K562 (cell line): ENCODE measurements around the gene FANK1. TPM values are rescaled to one million over a fixed set of nuclear protein-coding genes. Genes with fewer than 3 reads are reported as not detected.

Source experiments
- ATAC-seq: fragments of 200-7000 bp; cut with Tn5 transposase; 3 replicates; pipeline ENCODE4 v1.9.1; 2020; ENCODE audit warnings: moderate library complexity
- BruUV-seq: library from RNA; stranded (reverse); fragments of 400-500 nt; replicated peaks from 2 replicates; lab custom pipeline; 2021; lab: Mats Ljungman, UMichigan
- CTCF ChIA-PET: fragments of 300-600 bp; formaldehyde crosslinking; extraction: SDS; loops from one replicate; lab custom pipeline; 2021; ENCODE audit warnings: low intra/inter-chr PET ratio; lab: Yijun Ruan, JAX
- POLR2A ChIA-PET: fragments of 300-600, 350-650 bp; sonication (Branson Sonifier 250); formaldehyde crosslinking; extraction: SDS; loops from one replicate; lab custom pipeline; 2021; ENCODE audit warnings: antibody characterized with exemption, inconsistent platforms; lab: Yijun Ruan, JAX
- DNase-seq, 4 experiments: peaks; one replicate each; pipeline versions ENCODE4 v3.0.0 to v3.0.0-alpha.2; 2011 to 2018; ENCODE audit warnings: low spot score in 3 of 4, mixed read lengths in 3 of 4; ENCODE audit errors: extremely low read depth in 1 of 4
- FAIRE-seq: peaks from 2 replicates; lab custom pipeline; 2011; peaks lifted over from hg19 to GRCh38; lab: Jason Lieb, UNC
- H2AFZ ChIP-seq: 2 replicates; pipeline ENCODE4 v1.6.0; 2011; ENCODE audit warnings: low read depth, low read length, control low read depth, inconsistent platforms
- H3K27ac ChIP-seq: fragments of 200-600 bp; 3 replicates; pipeline ENCODE4 v1.8.0; 2011; ENCODE audit warnings: low read depth, mild to moderate bottlenecking, control low read depth, inconsistent platforms, low read length, moderate library complexity, mixed read lengths; ENCODE audit errors: extremely low read depth
- H3K27me3 ChIP-seq, 2 experiments: fragments of 300-600 bp in 1 of 2; 2 replicates in 1 of 2; 3 replicates in 1 of 2; pipeline versions ENCODE4 v1.6.0 to v1.8.0; 2011; ENCODE audit warnings: inconsistent platforms in 2 of 2, low read length in 2 of 2, mild to moderate bottlenecking in 1 of 2, mixed read lengths in 1 of 2, moderate library complexity in 1 of 2; ENCODE audit not compliant: control insufficient read depth in 2 of 2, insufficient read depth in 2 of 2
- H3K36me3 ChIP-seq: fragments of 300-600 bp; 3 replicates; pipeline ENCODE4 v1.8.0; 2011; ENCODE audit warnings: mild to moderate bottlenecking, low read length, inconsistent platforms; ENCODE audit not compliant: control insufficient read depth, insufficient read depth
- H3K4me1 ChIP-seq, 2 experiments: fragments of 200-600 bp in 1 of 2; replicated peaks in 1 of 2; 2 replicates in 1 of 2; 3 replicates in 1 of 2; pipeline versions ENCODE4 v1.5.1 to v1.8.0; 2011; ENCODE audit warnings: inconsistent platforms in 2 of 2, low read length in 2 of 2, mild to moderate bottlenecking in 1 of 2, mixed read lengths in 1 of 2, moderate library complexity in 1 of 2; ENCODE audit not compliant: control insufficient read depth in 2 of 2, insufficient read depth in 2 of 2
- H3K4me2 ChIP-seq: 2 replicates; pipeline ENCODE4 v1.6.1; 2011; ENCODE audit warnings: low read length, control low read depth, inconsistent platforms, mixed read lengths; ENCODE audit not compliant: insufficient read depth
- H3K4me3 ChIP-seq: fragments of 200-600 bp; sonication (generic), shearing (Covaris generic); 2 replicates; pipeline ENCODE4 v1.5.1; 2016; ENCODE audit warnings: control low read depth, inconsistent platforms
- H3K79me2 ChIP-seq: fragments of 200-600 bp; 3 replicates; pipeline ENCODE4 v1.8.0; 2011; ENCODE audit warnings: low read length, inconsistent platforms; ENCODE audit not compliant: control insufficient read depth, insufficient read depth
- H3K9ac ChIP-seq, 2 experiments: 2 replicates each; pipeline versions ENCODE4 v1.6.0 to v1.6.1; 2011; ENCODE audit warnings: low read depth in 2 of 2, low read length in 2 of 2, control low read depth in 1 of 2, inconsistent platforms in 1 of 2, mild to moderate bottlenecking in 1 of 2, mixed read lengths in 1 of 2; ENCODE audit not compliant: insufficient read depth in 1 of 2
- H3K9me1 ChIP-seq: one replicate; pipeline ENCODE4 v1.6.0; 2011; ENCODE audit warnings: inconsistent platforms, mild to moderate bottlenecking, low read length, moderate library complexity; ENCODE audit not compliant: control insufficient read depth, insufficient read depth
- H3K9me3 ChIP-seq: replicated peaks from 2 replicates; pipeline ENCODE4 v1.5.1; 2011; ENCODE audit warnings: low read depth, low read length, inconsistent platforms; ENCODE audit not compliant: control insufficient read depth, insufficient read depth
- H4K20me1 ChIP-seq: replicated peaks from 2 replicates; pipeline ENCODE4 v1.6.1; 2011; ENCODE audit warnings: low read length, inconsistent platforms, mixed read lengths; ENCODE audit not compliant: control insufficient read depth, insufficient read depth
- MCM5 ChIP-seq: fragments of 450-650 bp; IDR thresholded peaks from 2 replicates; pipeline ENCODE4 v1.6.1; 2016; ENCODE audit warnings: low read depth
- MTA1 ChIP-seq: fragments of 450-650 bp; IDR thresholded peaks from 2 replicates; pipeline ENCODE4 v1.6.1; 2017; ENCODE audit warnings: borderline replicate concordance
- NR1H2 ChIP-seq: sonication (generic); formaldehyde crosslinking; IDR thresholded peaks from 2 replicates; pipeline ENCODE4 v1.4.0; 2020; ENCODE audit warnings: mild to moderate bottlenecking, missing genetic modification reagents
- XRCC5 ChIP-seq: fragments of 200-400 bp; formaldehyde crosslinking; IDR thresholded peaks from 2 replicates; pipeline ENCODE4 v1.6.1; 2017; ENCODE audit warnings: low read depth, mild to moderate bottlenecking, low read length
- ZNF274 ChIP-seq: IDR thresholded peaks from 2 replicates; pipeline ENCODE4 v1.6.1; 2011; ENCODE audit warnings: low read depth, mild to moderate bottlenecking, low read length, moderate library complexity, borderline replicate concordance
- WGBS: fragments of 100-300 bp; shearing (Covaris generic); methylation state at CpG from one replicate; pipeline ENCODE4 v1.1.6; 2016; ENCODE audit warnings: low coverage, mixed read lengths; ENCODE audit not compliant: insufficient coverage; ENCODE audit errors: missing lambda C conversion rate; 5-methylcytosine and 5-hydroxymethylcytosine counted together
- in situ Hi-C: fragments of 300-500 bp; cut with MboI; formaldehyde crosslinking; loops from 4 replicates; pipeline ENCODE4 v1.15.0; 2018; ENCODE audit warnings: inconsistent platforms, mixed read lengths
- intact Hi-C: fragments of 100-400 bp; cut with micrococcal nuclease; formaldehyde crosslinking; loops from 2 replicates; pipeline ENCODE4 v1.14.2; 2022
- polyA plus RNA-seq, 8 experiments: library from polyadenylated mRNA; depleted of rRNA in 4 of 8; stranded (reverse) in 5 of 8; unstranded in 3 of 8; fragments of >200 nt; fragmentation: Nextera tagmentation in 2 of 8; fragmentation: Illumina TruSeq in 1 of 8; extraction: Ambion mirVana in 2 of 8; extraction: Trizol in 1 of 8; gene quantifications; 2 replicates each; pipeline versions ENCODE4 v1.2.1 to v1.2.3, GENCODE V29; 2011 to 2014; ENCODE audit warnings: inconsistent platforms in 1 of 8, missing spikeins in 1 of 8
- total RNA-seq, 7 experiments: library from RNA; depleted of rRNA in 6 of 7; stranded (reverse); fragments of >200 nt in 6 of 7; fragmentation: Illumina TruSeq in 2 of 7; extraction: Trizol in 2 of 7; gene quantifications; 2 replicates each; pipeline versions ENCODE4 v1.2.1 to v1.2.3, GENCODE V29; 2011 to 2021; ENCODE audit warnings: low replicate concordance in 1 of 7
- TF ChIP-seq, protein P1 (sequence below): fragments of 450-650 bp; IDR thresholded peaks from 2 replicates; pipeline ENCODE4 v1.6.1; 2018; ENCODE audit warnings: mild to moderate bottlenecking, low read depth; ENCODE audit not compliant: partially characterized antibody
- TF ChIP-seq, protein P2 (sequence below): sonication (generic); formaldehyde crosslinking; IDR thresholded peaks from 2 replicates; pipeline ENCODE4 v1.8.0; 2022; ENCODE audit warnings: mild to moderate bottlenecking, missing genetic modification reagents, borderline replicate concordance

Gene FANK1
- total and polyA plus RNA-seq, 9 of the 15 experiments (the other 6 are each of a cell fraction or from before 2014, with no cell fraction given): 0.11 to 2.3 (median 0.51) TPM; not detected in 1

DNA sequence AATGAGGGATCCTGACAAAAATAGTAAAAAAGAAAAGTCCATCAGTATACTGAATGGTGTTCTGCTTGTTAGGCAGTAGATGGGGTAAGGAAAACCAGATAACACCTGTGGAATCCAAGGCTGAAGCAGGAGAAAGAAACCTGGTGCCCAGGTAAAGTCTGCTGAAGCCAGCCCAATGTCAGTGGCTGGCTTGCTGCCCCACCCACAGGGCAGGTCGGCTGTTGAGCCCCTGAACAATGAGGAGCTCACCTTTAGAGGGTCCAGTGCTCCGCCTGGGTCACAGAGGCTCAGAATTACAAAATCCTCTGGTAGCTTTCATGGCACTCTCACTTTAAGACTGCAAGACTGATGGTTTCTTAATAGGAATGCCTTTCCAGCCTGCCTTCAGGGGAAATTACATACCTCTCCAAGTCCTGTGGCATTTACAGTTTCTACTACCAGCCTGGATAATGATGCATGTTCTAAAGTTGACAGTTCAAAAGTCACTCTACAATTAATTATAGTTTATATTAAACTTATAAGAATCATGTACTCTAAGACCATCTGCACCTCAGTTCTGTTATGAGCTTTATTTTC is 39.1 kb upstream of the FANK1 start:
- Histone ChIP-seq H3K4me3 (no peak overlapping the region), H3K27me3 (no peaks in the 10 kb centered on the region), H3K79me2 (no peaks in the 10 kb centered on the region), H3K4me1 (no peaks in the 10 kb centered on the region), H4K20me1 (no peaks in the 10 kb centered on the region), H3K9me3 (no peaks in the 10 kb centered on the region), H3K36me3 (peaks cover 26% of the 10 kb centered on the region; the same call in 2 of the 3 replicates), H3K4me2 (no peak overlapping the region), H3K27ac (no peak overlapping the region), H2AFZ (no peak overlapping the region)
- FAIRE-seq (no peak), ATAC-seq (no peak), DNase-seq (no peak)
- in situ Hi-C loops: no loop called here
- WGBS: 47% methylated on average over 2 of the region's 2 CpGs
- intact Hi-C loops: no loop called here
- ChIA-PET CTCF (no interaction called here), POLR2A (no interaction called here)
- no TSS peak for BruUV-seq
- TF ChIP-seq XRCC5: no peak
- TF ChIP-seq, protein P1, sequence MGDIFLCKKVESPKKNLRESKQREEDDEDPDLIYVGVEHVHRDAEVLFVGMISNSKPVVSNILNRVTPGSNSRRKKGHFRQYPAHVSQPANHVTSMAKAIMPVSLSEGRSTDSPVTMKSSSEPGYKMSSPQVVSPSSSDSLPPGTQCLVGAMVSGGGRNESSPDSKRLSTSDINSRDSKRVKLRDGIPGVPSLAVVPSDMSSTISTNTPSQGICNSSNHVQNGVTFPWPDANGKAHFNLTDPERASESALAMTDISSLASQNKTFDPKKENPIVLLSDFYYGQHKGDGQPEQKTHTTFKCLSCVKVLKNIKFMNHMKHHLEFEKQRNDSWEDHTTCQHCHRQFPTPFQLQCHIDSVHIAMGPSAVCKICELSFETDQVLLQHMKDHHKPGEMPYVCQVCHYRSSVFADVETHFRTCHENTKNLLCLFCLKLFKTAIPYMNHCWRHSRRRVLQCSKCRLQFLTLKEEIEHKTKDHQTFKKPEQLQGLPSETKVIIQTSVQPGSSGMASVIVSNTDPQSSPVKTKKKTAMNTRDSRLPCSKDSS: no peak
- TF ChIP-seq NR1H2 (CRISPR knock-in tag): no peak
- no peak for TF ChIP-seq ZNF274
- TF ChIP-seq MCM5: no peak
- no peak for TF ChIP-seq MTA1
- TF ChIP-seq, protein P2, sequence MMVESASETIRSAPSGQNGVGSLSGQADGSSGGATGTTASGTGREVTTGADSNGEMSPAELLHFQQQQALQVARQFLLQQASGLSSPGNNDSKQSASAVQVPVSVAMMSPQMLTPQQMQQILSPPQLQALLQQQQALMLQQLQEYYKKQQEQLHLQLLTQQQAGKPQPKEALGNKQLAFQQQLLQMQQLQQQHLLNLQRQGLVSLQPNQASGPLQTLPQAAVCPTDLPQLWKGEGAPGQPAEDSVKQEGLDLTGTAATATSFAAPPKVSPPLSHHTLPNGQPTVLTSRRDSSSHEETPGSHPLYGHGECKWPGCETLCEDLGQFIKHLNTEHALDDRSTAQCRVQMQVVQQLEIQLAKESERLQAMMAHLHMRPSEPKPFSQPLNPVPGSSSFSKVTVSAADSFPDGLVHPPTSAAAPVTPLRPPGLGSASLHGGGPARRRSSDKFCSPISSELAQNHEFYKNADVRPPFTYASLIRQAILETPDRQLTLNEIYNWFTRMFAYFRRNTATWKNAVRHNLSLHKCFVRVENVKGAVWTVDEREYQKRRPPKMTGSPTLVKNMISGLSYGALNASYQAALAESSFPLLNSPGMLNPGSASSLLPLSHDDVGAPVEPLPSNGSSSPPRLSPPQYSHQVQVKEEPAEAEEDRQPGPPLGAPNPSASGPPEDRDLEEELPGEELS (CRISPR knock-in tag): no peak
- TF ChIP-seq, all 486 proteins: peak for 0
- Histone ChIP-seq H3K9me1 (no peaks in the 10 kb centered on the region), H3K9ac (no peak overlapping the region)
